HG03432 (cell line): Measurements from ENCODE around the gene RCL1.
"Not testable (repeated sequence)": the region's sequence is repeated elsewhere in the genome, so short reads cannot be mapped to it uniquely, and the experiment has no call there.

Experiments
- ATAC-seq: cut with Tn5 transposase; IDR thresholded peaks from one replicate; pipeline ENCODE4 v1.9.1; 2021; ENCODE audit warnings: mild to moderate bottlenecking, moderate library complexity; ENCODE audit not compliant: unreplicated experiment

RCL1 gene

DNA sequence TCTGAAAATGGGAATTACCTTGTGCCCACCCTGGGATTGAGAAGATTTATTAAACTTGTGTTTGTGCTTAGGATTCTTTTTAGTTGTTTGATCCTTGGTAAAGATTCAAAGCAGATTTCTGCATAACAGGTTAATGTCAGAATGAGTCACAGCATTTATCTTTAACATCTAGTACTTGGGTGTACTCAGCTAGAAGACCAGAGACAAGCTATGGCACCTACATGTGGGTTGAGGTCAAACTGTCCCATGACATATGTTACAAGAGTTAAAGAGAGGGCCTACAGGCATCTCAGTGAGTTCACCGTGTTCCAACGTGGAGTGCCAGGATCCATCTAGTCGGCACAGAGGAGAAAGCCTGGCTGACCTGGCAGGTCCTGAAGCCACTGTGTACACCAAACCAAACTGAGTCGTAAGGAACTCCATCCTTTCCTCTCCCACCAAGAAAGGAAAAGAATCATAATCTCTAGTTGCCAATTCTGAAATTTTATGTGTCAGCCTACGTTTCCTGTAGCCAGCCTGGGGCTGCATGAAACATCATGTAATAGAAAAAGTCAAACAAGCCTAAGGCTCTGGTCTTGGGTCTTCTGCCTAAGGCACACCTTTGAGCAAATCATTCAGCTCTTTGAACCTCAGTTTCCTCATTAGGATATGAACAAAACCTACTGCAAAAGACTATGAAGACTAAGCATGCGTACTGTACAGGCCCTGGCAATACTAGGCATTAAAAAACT, 73.7 kb downstream of the RCL1 start:
- ATAC-seq = no peak

DNA sequence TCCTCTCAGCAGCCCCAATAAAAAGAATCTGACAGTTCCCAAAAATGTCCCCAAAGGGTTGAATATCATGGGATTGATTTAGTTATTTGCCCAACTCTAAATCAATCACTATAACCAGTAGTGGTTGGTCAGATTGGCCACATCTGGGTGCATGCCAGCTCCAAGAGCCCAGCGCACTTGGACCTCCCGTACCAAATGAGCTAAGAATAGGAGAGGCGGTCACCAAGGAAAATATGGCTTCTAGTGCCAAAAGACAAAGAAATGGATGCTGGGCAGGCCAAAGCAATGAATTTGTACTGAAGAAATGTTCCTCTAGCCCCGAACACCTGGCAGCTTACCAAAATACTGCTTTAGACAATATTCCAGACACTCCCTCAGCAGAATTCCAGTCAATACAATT, 80.3 kb downstream of the RCL1 start:
- ATAC-seq = no peak

DNA sequence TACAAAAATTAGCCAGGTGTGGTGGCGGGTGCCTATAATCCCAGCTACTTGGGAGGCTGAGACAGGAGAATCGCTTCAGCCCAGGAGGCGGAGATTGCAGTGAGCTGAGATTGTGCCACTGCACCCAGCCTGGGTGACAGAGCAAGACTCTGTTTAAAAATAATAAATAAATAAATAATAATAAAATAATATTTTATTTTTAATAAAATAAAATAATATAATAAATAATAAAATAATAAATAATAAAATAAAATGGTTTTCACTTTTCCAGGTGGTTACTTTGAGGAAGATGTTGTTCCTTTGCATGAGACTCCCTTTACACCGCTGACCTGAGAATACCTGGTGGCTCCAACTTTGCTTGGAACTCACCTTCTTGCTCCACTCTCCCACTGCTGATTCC, 82.8 kb downstream of the RCL1 start:
- no peak for ATAC-seq

DNA sequence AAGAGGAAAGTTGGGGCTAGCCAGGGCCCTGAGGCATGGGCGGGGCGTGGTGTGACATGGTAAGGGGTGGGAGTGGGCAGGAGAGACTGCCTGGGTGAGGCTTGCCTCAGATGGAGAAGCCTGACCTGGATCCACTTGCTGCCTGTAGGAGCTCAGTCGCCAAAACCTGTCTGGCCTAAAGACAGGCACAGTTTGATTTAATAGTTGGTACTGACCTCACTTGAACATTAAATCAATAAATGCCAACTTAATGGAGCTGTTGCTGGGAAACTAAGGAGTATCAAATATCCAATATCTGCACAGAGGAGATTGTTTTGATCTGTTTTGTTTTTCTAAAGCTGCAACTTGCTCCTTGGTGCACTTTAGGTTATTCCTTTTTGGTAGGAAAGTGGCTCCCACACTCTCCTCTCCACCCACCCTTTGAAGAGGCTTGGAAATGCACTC, 86.4 kb downstream of the RCL1 start:
- no peak for ATAC-seq

DNA sequence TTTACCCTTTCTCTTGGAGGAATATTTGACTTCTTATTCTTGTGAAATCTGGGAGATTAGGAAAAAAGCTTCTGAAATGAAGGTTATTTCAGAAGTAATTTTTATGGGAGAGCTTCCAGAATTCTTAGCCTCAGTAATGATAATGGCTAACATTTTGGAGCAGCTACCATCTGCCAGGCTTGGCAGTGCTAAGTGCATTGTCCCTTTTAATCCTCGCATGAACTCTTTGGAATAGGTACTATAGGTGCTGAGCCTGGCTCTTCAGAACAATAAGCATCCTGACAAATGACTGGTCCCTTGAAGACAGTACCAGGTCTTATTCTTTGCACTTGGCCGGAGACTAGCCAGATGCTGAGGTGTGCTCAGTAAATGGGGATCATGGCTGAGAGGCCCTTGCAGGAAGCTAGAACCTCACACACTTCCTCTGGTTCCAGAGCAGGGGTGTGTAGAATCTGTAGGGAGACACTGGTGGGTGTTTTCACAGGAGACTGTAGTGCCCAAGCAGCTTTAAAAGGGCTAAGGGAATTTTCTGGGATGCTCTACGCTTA, 90.7 kb downstream of the RCL1 start:
- ATAC-seq = no peak

DNA sequence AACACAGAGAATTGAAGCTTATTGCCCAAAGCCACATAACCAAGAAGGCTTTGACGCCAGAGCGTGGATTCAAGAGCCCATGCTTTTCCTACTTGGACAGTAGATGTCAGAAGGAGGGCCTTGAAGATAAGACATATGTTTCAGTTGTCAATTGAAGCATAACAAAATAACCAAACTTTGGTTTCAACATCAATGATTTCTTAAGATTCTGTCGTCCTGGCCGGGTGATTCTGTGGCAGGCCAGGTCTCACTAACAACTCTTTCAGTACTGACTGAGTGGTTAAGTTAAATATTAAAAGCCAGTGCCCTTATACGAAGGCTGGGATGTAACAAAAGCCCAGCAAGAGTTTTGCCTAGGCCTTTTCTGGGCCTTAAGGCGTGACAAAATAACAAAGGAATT, 94.0 kb downstream of the RCL1 start:
- peak; percentile 98 for ATAC-seq

DNA sequence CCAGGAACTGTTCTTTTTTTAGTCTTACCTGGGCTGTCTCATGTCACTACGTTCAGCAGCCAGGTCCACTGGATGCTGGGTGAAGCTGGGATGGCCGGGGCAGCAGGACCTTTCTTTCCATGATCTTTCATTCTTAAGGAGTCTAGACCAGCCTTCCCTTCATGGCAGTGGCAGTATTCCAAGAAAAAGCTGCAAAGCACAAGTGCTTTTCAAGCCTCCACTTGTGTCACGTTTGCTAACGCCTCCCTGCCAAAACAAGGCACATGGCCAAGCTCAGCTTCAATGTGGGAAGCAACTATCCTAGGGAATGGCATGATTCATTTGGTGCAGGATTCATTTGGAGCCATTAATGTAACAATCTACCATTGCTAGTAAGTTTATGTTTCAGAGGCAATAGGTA, 94.8 kb downstream of the RCL1 start:
- ATAC-seq = no peak

DNA sequence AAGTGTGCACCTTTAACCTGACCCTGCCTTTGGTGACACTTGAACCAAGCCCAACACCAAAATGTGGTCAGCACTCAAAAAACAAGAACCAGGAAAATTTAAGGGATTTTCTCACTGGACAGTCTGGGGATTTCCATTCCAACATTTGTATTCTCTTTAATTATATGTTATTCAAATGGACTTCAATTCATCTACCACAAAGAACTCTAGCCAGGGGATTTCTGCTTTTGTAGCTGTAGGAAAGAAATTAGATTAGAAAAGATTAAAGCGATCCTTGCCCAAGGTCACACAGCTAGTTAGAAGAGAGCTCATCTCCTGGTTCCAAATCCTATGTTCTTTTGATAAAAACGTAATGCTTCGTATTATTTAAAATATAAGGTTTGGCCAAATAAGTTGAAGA, 97.5 kb downstream of the RCL1 start:
- ATAC-seq = no peak

DNA sequence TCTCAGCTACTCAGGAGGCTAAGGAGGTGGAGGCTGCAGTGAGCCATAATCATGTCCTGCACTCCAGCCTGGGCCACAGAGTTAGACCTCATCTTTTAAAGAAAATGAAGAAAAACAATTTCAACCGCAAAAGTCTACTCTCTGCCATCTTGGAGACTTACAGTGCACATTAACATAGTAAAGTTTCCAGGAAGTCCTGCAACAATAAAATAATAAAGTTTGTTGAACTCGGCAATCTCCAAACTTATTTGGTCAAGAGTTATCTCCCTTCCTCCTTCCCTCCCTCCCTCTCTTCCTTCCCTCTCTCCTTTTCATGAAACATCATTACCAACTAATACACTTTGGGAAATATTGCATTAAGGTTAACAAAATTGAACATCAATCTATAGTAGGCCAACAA, 98.2 kb downstream of the RCL1 start:
- ATAC-seq = no peak

DNA sequence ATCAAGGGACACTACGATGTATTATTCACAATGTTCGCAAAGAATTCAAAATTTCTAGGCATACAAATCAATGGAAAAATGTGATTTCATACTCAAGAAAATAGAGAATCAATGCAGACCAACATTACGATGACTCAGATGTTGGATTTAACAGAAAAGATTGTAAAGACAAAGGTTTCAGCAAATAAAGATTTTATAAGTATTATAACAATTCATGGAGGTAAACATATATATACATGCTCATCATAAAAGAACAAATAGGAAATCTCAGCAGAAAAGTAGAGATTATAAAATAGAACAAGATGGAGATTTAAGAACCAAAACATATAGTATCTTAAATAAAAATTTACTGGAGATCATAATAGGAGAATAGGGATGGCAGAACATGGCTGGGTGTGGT, 98.9 kb downstream of the RCL1 start:
- no peak for ATAC-seq

DNA sequence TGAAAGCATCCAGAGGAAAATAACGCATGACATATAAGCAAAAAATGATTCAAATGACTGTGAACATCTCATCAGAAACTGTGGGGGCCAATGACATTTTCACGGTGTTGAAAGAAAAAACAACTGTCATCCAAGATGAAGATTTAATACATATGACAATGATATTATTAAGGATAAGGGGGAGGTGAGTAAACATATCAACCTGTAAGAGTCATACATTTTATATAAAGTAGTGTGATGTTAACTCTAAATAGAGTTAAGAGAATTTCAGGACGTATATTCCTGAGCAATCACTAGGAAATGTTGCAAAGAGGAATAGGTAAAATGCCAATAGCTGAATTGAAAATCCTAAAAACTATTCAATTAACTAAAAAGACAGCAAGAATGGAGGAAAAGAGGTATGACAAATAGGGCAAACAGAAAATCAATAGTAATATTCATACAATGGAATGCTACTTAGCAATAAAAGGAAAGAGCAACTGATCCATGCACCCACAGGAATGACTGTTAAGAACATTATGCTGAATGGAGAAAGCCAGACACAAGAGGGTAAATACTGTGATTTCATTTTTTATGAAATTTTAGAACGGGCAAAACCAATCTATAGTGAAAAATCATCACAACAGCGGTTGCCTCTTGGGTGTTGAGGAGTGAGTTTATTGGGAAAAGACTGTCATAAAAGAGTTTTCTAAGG, 99.9 kb downstream of the RCL1 start:
- no peak for ATAC-seq

DNA sequence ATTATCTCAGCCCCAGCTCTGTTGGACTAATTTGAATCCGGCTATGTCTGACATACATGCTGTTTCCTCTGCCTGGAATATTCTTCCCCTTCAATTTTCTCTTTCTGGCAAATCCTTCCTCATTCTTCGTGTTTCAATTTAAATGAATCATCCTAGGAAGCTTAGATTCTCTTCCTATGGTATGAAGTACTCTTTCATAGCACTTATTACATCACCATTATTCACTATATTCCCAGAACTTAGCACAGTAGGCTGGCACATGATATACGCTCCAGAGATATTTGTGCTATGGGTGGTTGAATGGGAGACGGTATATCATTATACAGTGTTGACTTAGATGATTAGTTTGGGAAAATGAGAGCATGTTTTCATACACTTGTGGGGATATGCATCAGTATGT, 101.3 kb downstream of the RCL1 start:
- no peak for ATAC-seq

DNA sequence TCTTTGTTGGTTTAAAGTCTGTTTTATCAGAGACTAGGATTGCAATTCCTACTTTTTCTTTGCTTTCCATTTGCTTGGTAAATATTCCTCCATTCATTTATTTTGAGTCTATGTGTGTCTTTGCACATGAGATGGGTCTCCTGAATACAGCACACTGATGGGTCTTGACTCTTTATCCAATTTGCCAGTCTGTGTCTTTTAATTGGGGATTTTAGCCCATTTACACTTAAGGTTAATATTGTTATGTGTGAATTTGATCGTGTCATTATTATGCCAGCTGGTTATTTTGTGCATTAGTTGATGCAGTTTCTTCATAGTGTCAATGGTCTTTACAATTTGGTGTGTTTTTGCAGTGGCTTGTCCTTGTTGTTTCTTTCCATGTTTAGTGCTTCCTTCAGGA, 107.1 kb downstream of the RCL1 start:
- not testable (repeated sequence) for ATAC-seq

DNA sequence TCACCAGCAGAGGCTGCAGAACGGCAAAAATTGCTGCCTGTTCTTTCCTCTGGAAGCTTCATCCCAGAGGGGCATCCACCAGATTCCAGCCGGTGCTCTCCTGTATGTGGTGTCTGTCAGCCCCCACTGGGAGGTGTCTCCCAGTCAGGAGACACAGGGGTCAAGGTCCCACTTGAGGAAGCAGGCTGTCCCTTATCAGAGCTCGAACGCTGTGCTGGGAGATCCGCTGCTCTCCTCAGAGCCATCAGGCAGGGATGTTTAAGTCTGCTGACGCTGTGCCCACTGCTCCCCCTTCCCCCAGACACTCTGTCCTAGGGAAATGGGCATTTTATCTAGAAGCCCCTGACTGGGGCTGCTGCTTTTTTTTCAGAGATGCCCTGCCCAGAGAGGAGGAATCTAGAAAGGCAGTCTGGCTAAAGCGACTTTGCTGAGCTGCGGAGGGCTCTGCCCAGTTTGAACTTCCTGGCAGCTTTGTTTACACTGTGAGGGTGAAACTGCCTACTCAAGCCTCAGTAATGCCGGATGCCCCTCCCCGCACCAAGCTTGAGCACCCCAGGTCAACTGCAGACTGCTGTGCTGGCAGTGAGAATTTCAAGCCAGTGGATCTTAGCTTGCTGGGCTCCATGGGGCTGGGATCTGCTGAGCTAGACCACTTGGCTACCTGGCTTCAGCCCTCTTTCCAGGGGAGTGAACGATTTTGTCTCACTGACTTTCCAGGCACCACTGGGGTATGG, 108.8 kb downstream of the RCL1 start:
- not testable (repeated sequence) for ATAC-seq

DNA sequence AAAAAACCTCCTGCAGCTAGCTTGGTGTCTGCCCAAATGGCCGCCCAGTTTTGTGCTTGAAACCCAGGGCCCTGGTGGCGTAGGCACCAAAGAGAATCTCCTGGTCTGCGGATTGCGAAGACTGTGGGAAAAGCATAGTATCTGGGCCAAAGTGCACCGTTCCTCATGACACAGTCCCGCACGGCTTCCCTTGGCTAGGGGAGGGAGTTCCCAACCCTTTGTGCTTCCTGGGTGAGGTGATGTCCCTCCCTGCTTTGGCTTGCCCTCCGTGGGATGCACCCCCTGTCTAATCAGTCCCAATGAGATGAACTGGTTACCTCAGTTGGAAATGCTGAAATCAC, 109.4 kb downstream of the RCL1 start:
- no peak for ATAC-seq

DNA sequence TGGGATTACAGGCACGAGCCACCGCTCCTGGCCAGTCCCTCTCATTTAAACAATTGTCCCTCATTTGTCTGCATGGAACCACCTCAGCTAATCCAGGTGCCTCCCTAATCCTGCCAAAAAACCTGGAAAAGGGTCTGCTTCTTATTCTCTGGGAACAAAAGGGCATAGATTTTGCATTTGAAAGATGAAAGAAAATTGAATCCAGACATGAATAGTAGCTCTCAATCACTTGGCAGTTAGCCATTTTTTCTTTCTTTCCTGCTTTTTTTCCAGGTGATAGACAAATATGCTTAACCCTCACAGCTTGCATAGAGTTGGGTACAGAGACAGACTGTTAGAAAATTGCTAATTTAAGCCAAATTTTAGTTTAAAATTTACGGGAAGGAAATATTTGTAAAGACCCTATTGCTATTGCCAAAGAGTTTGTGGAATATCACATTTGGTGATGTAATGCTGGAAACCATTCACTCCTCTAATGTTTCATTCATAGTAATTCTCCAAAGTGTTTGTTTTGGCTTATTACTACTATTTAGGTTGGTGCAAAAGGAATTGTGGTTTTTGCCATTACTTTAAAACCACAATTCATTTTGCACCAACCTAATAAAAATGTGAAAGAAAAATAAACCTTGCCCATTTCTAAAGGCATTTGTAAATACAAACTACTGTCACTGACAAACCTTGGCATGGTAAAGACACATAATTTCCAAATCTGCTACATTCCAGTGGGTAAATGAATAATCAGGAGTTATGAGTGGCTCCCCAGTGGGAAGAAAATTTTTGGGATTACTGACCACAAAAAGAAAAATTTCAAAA, 111.8 kb downstream of the RCL1 start:
- ATAC-seq = no peak

DNA sequence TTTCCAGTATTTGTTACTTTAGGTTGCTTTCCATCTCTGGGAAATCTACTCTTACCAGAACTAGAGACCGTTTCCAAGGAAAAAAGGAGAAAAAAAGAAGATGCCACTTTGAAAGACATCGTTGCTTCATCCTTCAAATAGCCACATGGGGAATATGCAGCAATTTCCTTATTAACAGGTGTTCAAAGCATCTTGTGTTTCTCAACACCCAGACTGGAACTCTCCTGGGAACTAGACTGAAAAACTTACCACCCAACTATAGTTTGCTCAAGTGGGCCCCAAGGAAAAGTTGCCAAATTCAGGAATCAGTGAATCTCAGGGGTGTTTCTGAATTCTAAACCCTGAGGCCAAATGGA, 112.4 kb downstream of the RCL1 start:
- no peak for ATAC-seq
